A549 (cell line): Measurements from ENCODE around the gene PCARE. TPM values are rescaled to one million over a fixed set of nuclear protein-coding genes. Genes with fewer than 3 reads are reported as not detected.

Source experiments
- ATAC-seq, 2 experiments: fragments of 200-7000 bp in 1 of 2; fragments of >200 bp in 1 of 2; cut with Nextera tagmentation in 1 of 2; cut with Tn5 transposase in 1 of 2; 3 replicates each; pipeline versions ENCODE4 v1.8.0 to v1.9.1; 2018 to 2020; ENCODE audit warnings: mild to moderate bottlenecking in 1 of 2, moderate library complexity in 1 of 2
- CTCF ChIA-PET: fragments of 300-600 bp; sonication (Branson Sonifier 250); formaldehyde crosslinking; extraction: SDS; loops from one replicate; lab custom pipeline; 2021; ENCODE audit warnings: antibody characterized with exemption, inconsistent platforms; lab: Yijun Ruan, JAX
- POLR2A ChIA-PET: fragments of 350-600 bp; formaldehyde crosslinking; extraction: SDS; loops from one replicate; lab custom pipeline; 2021; ENCODE audit warnings: antibody characterized with exemption, inconsistent platforms; lab: Yijun Ruan, JAX
- DNase-seq, 2 experiments: peaks; one replicate each; pipeline versions ENCODE4 v3.0.0 to v3.0.0-alpha.2; 2011 to 2016; ENCODE audit warnings: low read depth in 1 of 2, low spot score in 1 of 2
- FAIRE-seq: peaks from 2 replicates; lab custom pipeline; 2011; peaks lifted over from hg19 to GRCh38; lab: Jason Lieb, UNC
- H3K27ac ChIP-seq, 2 experiments: fragments of >200 bp; sonication (Bioruptor Twin); formaldehyde crosslinking; 3 replicates each; pipeline ENCODE4 v1.5.1; 2016 to 2017
- H3K4me1 ChIP-seq: fragments of >200 bp; sonication (Bioruptor Twin); formaldehyde crosslinking; 3 replicates; pipeline ENCODE4 v1.6.1; 2016
- H3K4me2 ChIP-seq: fragments of >200 bp; sonication (Bioruptor Twin); formaldehyde crosslinking; 3 replicates; pipeline ENCODE4 v1.6.1; 2016
- H3K4me3 ChIP-seq: fragments of >200 bp; sonication (Bioruptor Twin); formaldehyde crosslinking; 3 replicates; pipeline ENCODE4 v1.5.1; 2016
- H3K9me3 ChIP-seq: fragments of >200 bp; sonication (Bioruptor Twin); formaldehyde crosslinking; 3 replicates; pipeline ENCODE4 v1.6.1; 2016
- BHLHE40 ChIP-seq: IDR thresholded peaks from 2 replicates; pipeline ENCODE4 v1.6.1; 2012; ENCODE audit warnings: low read depth, low read length, inconsistent platforms
- CBX2 ChIP-seq: fragments of 200-600 bp; sonication (generic); IDR thresholded peaks from 2 replicates; pipeline ENCODE4 v1.6.1; 2016; ENCODE audit warnings: low read depth, mild to moderate bottlenecking, borderline replicate concordance
- CEBPB ChIP-seq, 2 experiments: fragments of >200 bp in 1 of 2; sonication (Bioruptor Twin) in 1 of 2; formaldehyde crosslinking in 1 of 2; IDR thresholded peaks; 2 replicates each; pipeline ENCODE4 v1.6.1; 2012 to 2016
- CHD2 ChIP-seq: fragments of 150-350 bp; IDR thresholded peaks from 2 replicates; pipeline ENCODE4 v1.6.1; 2014; ENCODE audit warnings: low read length; ENCODE audit not compliant: partially characterized antibody
- EHF ChIP-seq: fragments of 250-450 bp; sonication (Bioruptor Pico); IDR thresholded peaks from 2 replicates; pipeline ENCODE4 v1.5.0; 2020; ENCODE audit warnings: mild to moderate bottlenecking
- ESRRA ChIP-seq: fragments of 150-350 bp; IDR thresholded peaks from 2 replicates; pipeline ENCODE4 v1.6.1; 2014; ENCODE audit warnings: mild to moderate bottlenecking, low read length, borderline replicate concordance
- FOSL2 ChIP-seq, 2 experiments: fragments of 450-650 bp in 1 of 2; fragments of >200 bp in 1 of 2; sonication (Bioruptor Twin) in 1 of 2; formaldehyde crosslinking; IDR thresholded peaks; 2 replicates each; pipeline versions ENCODE4 v1.5.0 to v1.6.1; 2016 to 2020; ENCODE audit warnings: mild to moderate bottlenecking in 1 of 2, moderate library complexity in 1 of 2
- HDAC2 ChIP-seq: fragments of 200-600 bp; sonication (generic); IDR thresholded peaks from 2 replicates; pipeline ENCODE4 v1.6.1; 2016
- HEYL ChIP-seq: fragments of 250-450 bp; sonication (Bioruptor Pico); IDR thresholded peaks from 2 replicates; pipeline ENCODE4 v1.8.0; 2021; ENCODE audit warnings: mild to moderate bottlenecking, moderate library complexity
- HOXB5 ChIP-seq: fragments of 250-450 bp; sonication (Bioruptor Pico); IDR thresholded peaks from 2 replicates; pipeline ENCODE4 v1.5.0; 2020; ENCODE audit warnings: mild to moderate bottlenecking, moderate library complexity
- JUN ChIP-seq, 2 experiments: fragments of >200 bp; sonication (Bioruptor Twin); formaldehyde crosslinking; IDR thresholded peaks; 2 replicates in 1 of 2; 3 replicates in 1 of 2; pipeline ENCODE4 v1.6.1; 2016 to 2017
- JUNB ChIP-seq: fragments of >200 bp; sonication (Bioruptor Twin); formaldehyde crosslinking; IDR thresholded peaks from 2 replicates; pipeline ENCODE4 v1.6.1; 2016
- KDM1A ChIP-seq: fragments of 200-600 bp; sonication (generic); IDR thresholded peaks from 2 replicates; pipeline ENCODE4 v1.6.1; 2016; ENCODE audit warnings: low read depth, mild to moderate bottlenecking
- KDM5A ChIP-seq: fragments of 200-600 bp; sonication (generic); IDR thresholded peaks from 2 replicates; pipeline ENCODE4 v1.6.1; 2016; ENCODE audit warnings: antibody characterized with exemption, mild to moderate bottlenecking
- MAFK ChIP-seq: fragments of 450-650 bp; IDR thresholded peaks from 2 replicates; pipeline ENCODE4 v1.6.1; 2014; ENCODE audit not compliant: partially characterized antibody
- MYC ChIP-seq: IDR thresholded peaks from 2 replicates; pipeline ENCODE4 v1.6.1; 2012; ENCODE audit warnings: mild to moderate bottlenecking, inconsistent platforms, low read length, improper control_type of control experiment, borderline replicate concordance
- NPAS2 ChIP-seq: fragments of 250-450 bp; sonication (Bioruptor Pico); IDR thresholded peaks from 2 replicates; pipeline ENCODE4 v1.8.0; 2022; ENCODE audit warnings: mild to moderate bottlenecking, moderate library complexity, borderline replicate concordance
- RAD21 ChIP-seq, 2 experiments: fragments of >200 bp in 1 of 2; sonication (Bioruptor Twin) in 1 of 2; formaldehyde crosslinking in 1 of 2; IDR thresholded peaks in 1 of 2; conservative IDR thresholded peaks in 1 of 2; 2 replicates in 1 of 2; 3 replicates in 1 of 2; pipeline ENCODE4 v1.6.1; 2012 to 2018; ENCODE audit warnings: inconsistent platforms in 1 of 2
- RCOR1 ChIP-seq: fragments of 150-350 bp; IDR thresholded peaks from 2 replicates; pipeline ENCODE4 v1.6.1; 2014; ENCODE audit warnings: antibody characterized with exemption, low read length, low read depth
- RFX5 ChIP-seq: fragments of 450-650 bp; IDR thresholded peaks from 2 replicates; pipeline ENCODE4 v1.7.1; 2014; ENCODE audit warnings: antibody characterized with exemption, mild to moderate bottlenecking, moderate library complexity
- SMC3 ChIP-seq: fragments of >200 bp; sonication (Bioruptor Twin); formaldehyde crosslinking; IDR thresholded peaks from 3 replicates; pipeline ENCODE4 v1.6.1; 2018; ENCODE audit warnings: inconsistent platforms
- WGBS: methylation state at CpG from one replicate; pipeline ENCODE4 v1.1.6; 2017; ENCODE audit errors: missing lambda C conversion rate; 5-methylcytosine and 5-hydroxymethylcytosine counted together
- polyA plus RNA-seq, 4 experiments: library from polyadenylated mRNA; depleted of rRNA in 3 of 4; stranded (reverse); fragments of >200 nt; fragmentation: RNase III in 1 of 4; extraction: RNeasy Plus Mini Kit Qiagen cat#74134 plus additional on column Dnase treatment in 1 of 4; gene quantifications; 2 replicates in 3 of 4; 3 replicates in 1 of 4; pipeline ENCODE4 v1.2.3, GENCODE V29; 2011 to 2017
- TF ChIP-seq, protein P1 (sequence below): IDR thresholded peaks from 2 replicates; pipeline ENCODE4 v1.6.1; 2012
- TF ChIP-seq, protein P2 (sequence below): fragments of >200 bp; sonication (Bioruptor Twin); formaldehyde crosslinking; IDR thresholded peaks from 2 replicates; pipeline ENCODE4 v1.6.1; 2016
- TF ChIP-seq, protein P3 (sequence below): fragments of 150-350 bp; IDR thresholded peaks from 2 replicates; pipeline ENCODE4 v1.6.1; 2014; ENCODE audit warnings: low read depth, mild to moderate bottlenecking, low read length
- TF ChIP-seq, protein P4 (sequence below): fragments of 450-650 bp; IDR thresholded peaks from 2 replicates; pipeline ENCODE4 v1.6.1; 2014; ENCODE audit warnings: antibody characterized with exemption
- TF ChIP-seq, protein P5 (sequence below): IDR thresholded peaks from 2 replicates; pipeline ENCODE4 v1.6.1; 2012; ENCODE audit warnings: low read depth, borderline replicate concordance
- TF ChIP-seq, protein P6 (sequence below): IDR thresholded peaks from 2 replicates; pipeline ENCODE4 v1.6.1; 2012
- TF ChIP-seq, protein P7 (sequence below): fragments of 250-450 bp; sonication (Bioruptor Pico); IDR thresholded peaks from 2 replicates; pipeline ENCODE4 v1.5.0; 2021; ENCODE audit warnings: mild to moderate bottlenecking, moderate library complexity, borderline replicate concordance

Gene PCARE
- polyA plus RNA-seq, 2 of the 4 experiments (the other 2 are of a cell fraction) = not detected

DNA sequence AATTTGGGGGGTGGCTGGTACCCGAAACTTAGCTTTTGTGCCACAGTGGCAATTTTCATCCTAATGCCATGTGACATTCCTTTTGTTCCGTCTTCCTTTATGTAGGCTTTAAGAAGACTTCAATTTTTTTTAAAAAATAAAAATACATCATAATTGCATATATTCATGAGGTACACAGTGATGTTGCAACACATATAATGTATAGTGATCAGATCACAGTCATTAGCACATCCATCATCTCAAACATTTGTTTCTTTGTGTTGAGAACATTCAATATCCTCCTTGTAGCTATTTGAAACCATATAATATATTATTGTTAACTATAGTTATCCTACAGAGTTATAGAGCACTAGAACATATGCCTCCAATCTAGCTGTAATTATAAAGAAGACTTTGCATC lies 34.9 kb upstream of the PCARE start:
- Histone ChIP-seq H3K4me2 (no peak overlapping the region; the same call in 2 of the 3 replicates), H3K4me1 (peaks cover 70% of the 10 kb centered on the region), H3K4me3 (no peak overlapping the region), H3K9me3 (no peaks in the 10 kb centered on the region), H3K27ac (peak overlapping the region; percentile 83 to 85)
- ChIA-PET CTCF (interaction anchor here (1.1 to 3.7 kb wide), 3 partner anchors 11 to 150 kb away, joined by 3 to 11 read pairs (median 5); no protein-coding TSS in a partner anchor), POLR2A (interaction anchor here (4.2 kb wide), 1 partner anchor 8 kb away, joined by 24 read pairs; no protein-coding TSS in a partner anchor)
- FAIRE-seq = no peak
- TF ChIP-seq, protein P1, sequence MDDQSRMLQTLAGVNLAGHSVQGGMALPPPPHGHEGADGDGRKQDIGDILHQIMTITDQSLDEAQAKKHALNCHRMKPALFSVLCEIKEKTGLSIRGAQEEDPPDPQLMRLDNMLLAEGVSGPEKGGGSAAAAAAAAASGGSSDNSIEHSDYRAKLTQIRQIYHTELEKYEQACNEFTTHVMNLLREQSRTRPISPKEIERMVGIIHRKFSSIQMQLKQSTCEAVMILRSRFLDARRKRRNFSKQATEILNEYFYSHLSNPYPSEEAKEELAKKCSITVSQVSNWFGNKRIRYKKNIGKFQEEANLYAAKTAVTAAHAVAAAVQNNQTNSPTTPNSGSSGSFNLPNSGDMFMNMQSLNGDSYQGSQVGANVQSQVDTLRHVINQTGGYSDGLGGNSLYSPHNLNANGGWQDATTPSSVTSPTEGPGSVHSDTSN = no peak
- TF ChIP-seq, protein P2, sequence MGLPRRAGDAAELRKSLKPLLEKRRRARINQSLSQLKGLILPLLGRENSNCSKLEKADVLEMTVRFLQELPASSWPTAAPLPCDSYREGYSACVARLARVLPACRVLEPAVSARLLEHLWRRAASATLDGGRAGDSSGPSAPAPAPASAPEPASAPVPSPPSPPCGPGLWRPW = no peak
- no peak for TF ChIP-seq KDM1A
- no peak for TF ChIP-seq HOXB5 (CRISPR knock-in tag)
- TF ChIP-seq CHD2 = no peak
- TF ChIP-seq, protein P3, sequence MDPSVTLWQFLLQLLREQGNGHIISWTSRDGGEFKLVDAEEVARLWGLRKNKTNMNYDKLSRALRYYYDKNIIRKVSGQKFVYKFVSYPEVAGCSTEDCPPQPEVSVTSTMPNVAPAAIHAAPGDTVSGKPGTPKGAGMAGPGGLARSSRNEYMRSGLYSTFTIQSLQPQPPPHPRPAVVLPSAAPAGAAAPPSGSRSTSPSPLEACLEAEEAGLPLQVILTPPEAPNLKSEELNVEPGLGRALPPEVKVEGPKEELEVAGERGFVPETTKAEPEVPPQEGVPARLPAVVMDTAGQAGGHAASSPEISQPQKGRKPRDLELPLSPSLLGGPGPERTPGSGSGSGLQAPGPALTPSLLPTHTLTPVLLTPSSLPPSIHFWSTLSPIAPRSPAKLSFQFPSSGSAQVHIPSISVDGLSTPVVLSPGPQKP = no peak
- TF ChIP-seq JUNB = no peak
- TF ChIP-seq MYC = no peak
- TF ChIP-seq, protein P4, sequence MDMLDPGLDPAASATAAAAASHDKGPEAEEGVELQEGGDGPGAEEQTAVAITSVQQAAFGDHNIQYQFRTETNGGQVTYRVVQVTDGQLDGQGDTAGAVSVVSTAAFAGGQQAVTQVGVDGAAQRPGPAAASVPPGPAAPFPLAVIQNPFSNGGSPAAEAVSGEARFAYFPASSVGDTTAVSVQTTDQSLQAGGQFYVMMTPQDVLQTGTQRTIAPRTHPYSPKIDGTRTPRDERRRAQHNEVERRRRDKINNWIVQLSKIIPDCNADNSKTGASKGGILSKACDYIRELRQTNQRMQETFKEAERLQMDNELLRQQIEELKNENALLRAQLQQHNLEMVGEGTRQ = no peak
- no peak for TF ChIP-seq RCOR1
- no peak for TF ChIP-seq HEYL (CRISPR knock-in tag)
- TF ChIP-seq JUN (IDR thresholded peaks at IDR 0.05) = no peak; a peak in 1 of 5 replicates
- no peak for TF ChIP-seq HDAC2
- TF ChIP-seq KDM5A = no peak
- no peak for TF ChIP-seq ESRRA
- TF ChIP-seq, protein P5, sequence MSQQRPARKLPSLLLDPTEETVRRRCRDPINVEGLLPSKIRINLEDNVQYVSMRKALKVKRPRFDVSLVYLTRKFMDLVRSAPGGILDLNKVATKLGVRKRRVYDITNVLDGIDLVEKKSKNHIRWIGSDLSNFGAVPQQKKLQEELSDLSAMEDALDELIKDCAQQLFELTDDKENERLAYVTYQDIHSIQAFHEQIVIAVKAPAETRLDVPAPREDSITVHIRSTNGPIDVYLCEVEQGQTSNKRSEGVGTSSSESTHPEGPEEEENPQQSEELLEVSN = no peak
- no peak for TF ChIP-seq RFX5
- no peak for TF ChIP-seq BHLHE40
- TF ChIP-seq CBX2 = no peak
- no peak for TF ChIP-seq EHF
- whole genome bisulfite sequencing = 93% methylated on average over 2 of the region's 2 CpGs
- DNase-seq = no peak
- no peak for ATAC-seq

DNA sequence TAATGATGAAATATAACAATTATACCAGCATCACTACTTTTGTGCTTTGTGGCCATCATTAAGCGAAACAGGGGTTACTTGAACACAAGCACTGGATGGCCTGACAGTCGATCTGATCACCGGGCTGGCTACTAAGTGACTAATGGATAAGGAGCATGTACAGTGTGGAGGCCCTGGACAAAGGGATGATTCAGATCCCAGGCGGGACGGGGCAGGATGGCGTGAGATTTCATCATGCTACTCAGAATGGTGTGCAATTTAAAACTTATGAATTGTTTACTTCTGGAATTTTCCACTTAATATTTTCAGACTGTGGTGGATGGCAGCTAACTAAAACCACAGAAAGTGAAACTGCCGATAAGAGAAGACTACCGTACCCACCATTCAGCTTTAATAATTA lies 33.9 kb upstream of the PCARE start:
- POLR2A ChIA-PET = interaction anchor here (4.2 kb wide), 1 partner anchor 9 kb away, joined by 24 read pairs; no protein-coding TSS in a partner anchor
- DNase-seq (peak; percentile 78 to 90), ATAC-seq (peak; percentile 96 to 98), FAIRE-seq (peak; percentile 54)
- peak overlapping the region; percentile 83 to 85 for H3K27ac ChIP-seq
- peaks cover 60% of the 10 kb centered on the region for H3K4me1 ChIP-seq
- CTCF ChIA-PET = interaction anchor here (0.6 to 5.2 kb wide), 6 partner anchors 7 to 149 kb away, joined by 3 to 36 read pairs (median 4); partner anchors contain the start of gene CLIP4
- 16% methylated on average over 8 of the region's 8 CpGs for WGBS
- no peaks in the 10 kb centered on the region for H3K9me3 ChIP-seq
- H3K4me3 ChIP-seq = peak overlapping the region; percentile 7; the same call in 1 of the 3 replicates
- peak overlapping the region; percentile 69 for H3K4me2 ChIP-seq
- TF ChIP-seq, protein P6, sequence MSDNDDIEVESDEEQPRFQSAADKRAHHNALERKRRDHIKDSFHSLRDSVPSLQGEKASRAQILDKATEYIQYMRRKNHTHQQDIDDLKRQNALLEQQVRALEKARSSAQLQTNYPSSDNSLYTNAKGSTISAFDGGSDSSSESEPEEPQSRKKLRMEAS = peak; percentile 81
- TF ChIP-seq, protein P7, sequence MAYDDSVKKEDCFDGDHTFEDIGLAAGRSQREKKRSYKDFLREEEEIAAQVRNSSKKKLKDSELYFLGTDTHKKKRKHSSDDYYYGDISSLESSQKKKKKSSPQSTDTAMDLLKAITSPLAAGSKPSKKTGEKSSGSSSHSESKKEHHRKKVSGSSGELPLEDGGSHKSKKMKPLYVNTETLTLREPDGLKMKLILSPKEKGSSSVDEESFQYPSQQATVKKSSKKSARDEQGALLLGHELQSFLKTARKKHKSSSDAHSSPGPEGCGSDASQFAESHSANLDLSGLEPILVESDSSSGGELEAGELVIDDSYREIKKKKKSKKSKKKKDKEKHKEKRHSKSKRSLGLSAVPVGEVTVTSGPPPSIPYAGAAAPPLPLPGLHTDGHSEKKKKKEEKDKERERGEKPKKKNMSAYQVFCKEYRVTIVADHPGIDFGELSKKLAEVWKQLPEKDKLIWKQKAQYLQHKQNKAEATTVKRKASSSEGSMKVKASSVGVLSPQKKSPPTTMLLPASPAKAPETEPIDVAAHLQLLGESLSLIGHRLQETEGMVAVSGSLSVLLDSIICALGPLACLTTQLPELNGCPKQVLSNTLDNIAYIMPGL (CRISPR knock-in tag) = no peak
- TF ChIP-seq CEBPB (IDR thresholded peaks at IDR 0.05) = peak; percentile 77 to 86
- TF ChIP-seq CBX2 = no peak
- TF ChIP-seq RAD21 (conservative IDR thresholded peaks at IDR 0.05 in 1 of 2, IDR thresholded peaks at IDR 0.05 in 1 of 2) = 0 out of 5 replicates have a peak, but pooled peaks of 1 of the 2 experiments have one; percentile 6
- TF ChIP-seq, protein P3 = no peak
- TF ChIP-seq NPAS2 = no peak
- peak; percentile 19 for TF ChIP-seq MAFK
- peak; percentile 74 for TF ChIP-seq FOSL2 (IDR thresholded peaks at IDR 0.05)
- TF ChIP-seq FOSL2 (CRISPR knock-in tag; IDR thresholded peaks at IDR 0.05) = peak; percentile 89
- TF ChIP-seq, protein P2 = no peak
- TF ChIP-seq SMC3 = 0 out of 3 replicates have a peak, but pooled peaks have one; percentile 20
- TF ChIP-seq, protein P5 = peak; percentile 66; the same call in 1 of the 2 replicates
- peak in 1 of 2 experiments; percentile 63; a peak in 3 of 5 replicates for TF ChIP-seq JUN (IDR thresholded peaks at IDR 0.05)
